ENCODE measurements around the gene FAM120B.

The FAM120B gene

DNA sequence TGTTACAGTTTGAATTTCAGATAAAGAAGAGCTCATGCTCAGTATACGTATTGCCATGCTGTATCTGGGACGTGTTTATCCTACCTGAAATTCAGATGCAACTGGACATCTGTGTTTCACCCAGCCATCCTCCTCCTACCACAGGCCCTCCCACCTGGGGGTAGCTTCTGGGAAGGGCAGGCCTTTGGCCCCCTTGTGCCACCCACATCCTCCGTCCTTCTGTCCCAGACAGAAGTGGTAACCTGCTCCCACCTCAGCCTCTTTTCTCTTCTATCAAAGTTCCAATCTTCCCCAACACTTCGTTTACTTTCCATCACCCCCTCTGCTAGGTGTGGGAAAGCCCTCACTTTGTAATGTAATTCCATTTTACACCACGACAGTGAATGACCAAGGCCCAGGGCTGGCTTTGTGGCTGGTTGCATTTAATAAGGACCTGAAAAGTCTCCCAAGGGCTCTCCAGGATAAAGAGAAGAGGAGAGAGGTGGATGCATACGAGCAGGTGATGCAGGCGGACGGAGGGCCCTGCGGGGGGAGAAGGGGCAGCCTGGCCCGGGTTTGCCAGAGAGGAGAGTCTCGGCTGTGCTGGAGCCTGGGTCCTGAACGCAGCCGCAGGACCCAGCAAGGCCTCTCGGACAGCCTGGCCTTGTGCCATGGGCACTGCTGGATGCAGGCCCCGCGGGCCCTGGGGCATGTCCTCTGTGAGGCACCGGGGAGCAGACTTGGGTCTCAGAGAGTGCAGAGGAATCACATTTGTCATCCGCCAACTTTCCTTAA, 148.1 kb downstream of the FAM120B start:
- no peaks in the 10 kb centered on the region for H3K27me3 ChIP-seq (ENCODE audit: control insufficient read depth in 1 of 2, insufficient read depth in 2 of 2, low read length in 2 of 2)
- H3K9me3 ChIP-seq (ENCODE audit: control insufficient read depth in 1 of 2, low read length in 2 of 2): no peaks in the 10 kb centered on the region
- peaks cover 0 to 2% of the 10 kb centered on the region in 2 donors for H3K4me1 ChIP-seq (ENCODE audit: control insufficient read depth in 1 of 2, insufficient read depth in 2 of 2, low read length in 2 of 2)
- no peak overlapping the region for H3K27ac ChIP-seq (ENCODE audit: low read depth, low read length)
- H3K4me3 ChIP-seq (ENCODE audit: low read depth in 1 of 2, low read length in 2 of 2): no peak overlapping the region
- H3K9ac ChIP-seq (ENCODE audit: low read depth in 1 of 2, low read length in 2 of 2): no peak overlapping the region
- no peaks in the 10 kb centered on the region for H3K36me3 ChIP-seq (ENCODE audit: control insufficient read depth in 1 of 2, insufficient read depth in 2 of 2, low read length in 2 of 2)

DNA sequence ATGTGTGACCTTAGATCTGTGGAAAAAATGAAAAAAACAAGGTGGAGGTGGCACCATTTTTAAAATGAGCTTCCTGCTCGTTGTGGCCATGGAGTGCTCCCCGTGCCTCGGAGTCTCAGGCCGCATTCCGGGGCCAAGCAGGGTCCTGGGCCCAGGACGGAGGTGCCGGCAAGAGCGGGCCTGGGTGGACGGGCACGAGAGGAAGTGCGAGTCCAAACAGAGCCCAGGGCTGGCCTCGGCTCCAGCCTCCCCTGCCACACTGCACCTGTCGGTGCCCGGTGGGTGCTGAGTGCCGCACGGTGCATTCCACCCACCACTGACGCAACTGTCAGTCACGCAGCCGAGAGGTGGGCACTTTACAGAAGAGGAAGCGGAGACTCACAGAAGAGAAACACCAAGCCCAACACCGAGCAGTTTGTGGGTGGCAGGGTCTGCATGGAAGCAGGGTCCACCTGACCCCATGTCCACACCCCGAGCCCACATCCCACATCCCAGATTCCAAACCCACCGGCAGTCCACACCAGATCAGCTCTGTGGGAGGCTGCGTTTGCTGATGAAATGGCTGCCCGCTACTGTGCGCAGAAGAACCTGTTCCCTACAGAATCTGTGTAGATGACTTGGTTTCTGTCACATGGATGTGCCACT, 148.9 kb downstream of the FAM120B start:
- H3K4me3 ChIP-seq (ENCODE audit: low read depth in 1 of 2, low read length in 2 of 2): no peak overlapping the region
- no peak overlapping the region for H3K27ac ChIP-seq (ENCODE audit: low read depth, low read length)
- H3K27me3 ChIP-seq (ENCODE audit: control insufficient read depth in 1 of 2, insufficient read depth in 2 of 2, low read length in 2 of 2): no peaks in the 10 kb centered on the region
- H3K9me3 ChIP-seq (ENCODE audit: control insufficient read depth in 1 of 2, low read length in 2 of 2): no peaks in the 10 kb centered on the region
- H3K9ac ChIP-seq (ENCODE audit: low read depth in 1 of 2, low read length in 2 of 2): no peak overlapping the region
- H3K36me3 ChIP-seq (ENCODE audit: control insufficient read depth in 1 of 2, insufficient read depth in 2 of 2, low read length in 2 of 2): no peaks in the 10 kb centered on the region
- peaks cover 0 to 6% of the 10 kb centered on the region in 2 donors for H3K4me1 ChIP-seq (ENCODE audit: control insufficient read depth in 1 of 2, insufficient read depth in 2 of 2, low read length in 2 of 2)

DNA sequence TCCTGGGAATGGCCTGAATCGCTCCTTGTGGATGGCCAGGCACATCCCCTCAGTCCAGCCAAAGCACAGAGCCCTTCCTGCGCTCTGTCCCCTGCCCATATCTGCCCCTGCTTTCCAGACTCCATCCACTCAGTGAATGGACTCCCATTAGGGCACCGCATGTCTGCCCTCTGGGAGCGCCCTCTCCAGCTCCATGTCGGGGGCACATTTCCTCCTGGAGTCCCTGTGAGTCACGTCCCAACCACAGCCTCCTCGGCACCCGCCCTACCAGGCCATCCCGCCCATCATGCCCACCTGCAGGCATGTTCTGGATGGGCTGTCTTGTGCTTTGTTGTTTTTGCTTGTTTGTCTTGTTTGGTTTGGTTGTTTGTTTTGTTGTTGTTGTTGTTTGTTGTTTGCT, 149.8 kb downstream of the FAM120B start:
- Histone ChIP-seq H3K9me3 (ENCODE audit: control insufficient read depth in 1 of 2, low read length in 2 of 2) (no peaks in the 10 kb centered on the region), H3K27ac (ENCODE audit: low read depth, low read length) (no peak overlapping the region)

More for the DNA sequence above, 149.8 kb downstream of the FAM120B start:
- no peak overlapping the region for H3K4me3 ChIP-seq (ENCODE audit: low read depth in 1 of 2, low read length in 2 of 2)
- H3K27me3 ChIP-seq (ENCODE audit: control insufficient read depth in 1 of 2, insufficient read depth in 2 of 2, low read length in 2 of 2): no peaks in the 10 kb centered on the region
- no peak overlapping the region for H3K9ac ChIP-seq (ENCODE audit: low read depth in 1 of 2, low read length in 2 of 2)
- H3K4me1 ChIP-seq (ENCODE audit: control insufficient read depth in 1 of 2, insufficient read depth in 2 of 2, low read length in 2 of 2): peaks cover 0 to 6% of the 10 kb centered on the region in 2 donors
- no peaks in the 10 kb centered on the region for H3K36me3 ChIP-seq (ENCODE audit: control insufficient read depth in 1 of 2, insufficient read depth in 2 of 2, low read length in 2 of 2)
